Sigmoid colon (tissue), 7 donors: ENCODE data around the gene PGS1. TPM values are rescaled to one million over a fixed set of nuclear protein-coding genes. Genes with fewer than 3 reads are reported as not detected.

Source experiments
- DNase-seq: peaks from one replicate; pipeline ENCODE4 v3.0.0-alpha.2; 2019
- H3K27ac ChIP-seq, 4 donors: fragments of 200-600 bp; sonication (generic); one replicate each; pipeline ENCODE4 v1.5.1; 2016 to 2019; ENCODE audit warnings: mild to moderate bottlenecking in 1 of 4
- H3K27me3 ChIP-seq, 3 donors: fragments of 200-600 bp; sonication (generic); one replicate each; pipeline ENCODE4 v1.5.1; 2019; ENCODE audit warnings: mild to moderate bottlenecking in 1 of 3
- H3K36me3 ChIP-seq, 4 donors: fragments of 200-600 bp; sonication (generic); one replicate each; pipeline ENCODE4 v1.5.1; 2016 to 2019
- H3K4me1 ChIP-seq, 4 donors: fragments of 200-600 bp; sonication (generic); one replicate each; pipeline ENCODE4 v1.5.1; 2017 to 2019
- H3K4me3 ChIP-seq, 4 donors: fragments of 200-600 bp; sonication (generic); one replicate each; pipeline ENCODE4 v1.5.1; 2017 to 2019; ENCODE audit warnings: mild to moderate bottlenecking in 2 of 4, moderate library complexity in 1 of 4
- H3K9me3 ChIP-seq, 4 donors: fragments of 200-600 bp in 3 of 4; sonication (generic) in 3 of 4; one replicate each; pipeline versions ENCODE4 v1.5.1 to v1.6.1; 2013 to 2019
- CTCF ChIP-seq, 4 experiments: fragments of 450-650 bp in 3 of 4; fragments of 200-600 bp in 1 of 4; IDR thresholded peaks; one replicate each; pipeline ENCODE4 v1.5.1; 2016 to 2019; ENCODE audit warnings: antibody characterized with exemption in 4 of 4, mild to moderate bottlenecking in 3 of 4, moderate library complexity in 2 of 4
- EP300 ChIP-seq, 4 donors: sonication (generic); formaldehyde crosslinking; IDR thresholded peaks; one replicate each; pipeline ENCODE4 v1.6.1; 2017; ENCODE audit warnings: antibody characterized with exemption in 4 of 4
- POLR2A ChIP-seq, 2 donors: fragments of 450-650 bp; IDR thresholded peaks; one replicate each; pipeline ENCODE4 v1.6.1; 2016; ENCODE audit warnings: antibody characterized with exemption in 2 of 2, mild to moderate bottlenecking in 2 of 2, moderate library complexity in 2 of 2
- POLR2AphosphoS5 ChIP-seq, 4 donors: sonication (generic); formaldehyde crosslinking; IDR thresholded peaks; one replicate each; pipeline ENCODE4 v1.6.1; 2017; ENCODE audit warnings: antibody characterized with exemption in 4 of 4
- WGBS, 2 donors: extraction: QIAGEN DNeasy Blood & Tissue Kit; methylation state at CpG; one replicate each; pipeline ENCODE4 v1.1.7; 2013; 5-methylcytosine and 5-hydroxymethylcytosine counted together
- intact Hi-C: fragments of 100-400 bp; cut with DNase I; formaldehyde crosslinking; loops from one replicate; pipeline ENCODE4 v1.15.1; 2023
- polyA plus RNA-seq, 3 donors: library from polyadenylated mRNA; stranded (reverse); fragments of 200-250 nt; gene quantifications; one replicate each; pipeline ENCODE4 v1.2.3, GENCODE V29; 2013
- total RNA-seq, 4 donors: library from RNA; depleted of rRNA; stranded (reverse); fragments of >200 nt; gene quantifications; one replicate each; pipeline ENCODE4 v1.1.0, GENCODE V29; 2016
- donor health status: healthy with polysubstance abuse.
- donor health status: Bipolar disorder and iron deficiency.
- donor health status: healthy.

Gene PGS1
- total and polyA plus RNA-seq, 7 donors: 9.9 to 36.9 (median 28.6) TPM

- Histone ChIP-seq H3K9me3 (no peaks in the 10 kb centered on the region), H3K27me3 (no peaks in the 10 kb centered on the region), H3K4me1 (no peaks in the 10 kb centered on the region), H3K4me3 (no peak overlapping the region), H3K36me3 (no peaks in the 10 kb centered on the region), H3K27ac (no peak overlapping the region)
- 93% methylated on average over 37 of the region's 37 CpGs for WGBS, 2 donors
- no peak for DNase-seq
- intact Hi-C loops: no loop called here
- no peak for TF ChIP-seq CTCF (IDR thresholded peaks at IDR 0.05)
- no peak for TF ChIP-seq POLR2AphosphoS5 (IDR thresholded peaks at IDR 0.05)
- TF ChIP-seq POLR2A (IDR thresholded peaks at IDR 0.05): no peak
- TF ChIP-seq EP300 (IDR thresholded peaks at IDR 0.05): no peak
Measured at GRCh38 chr17:78458736-78459335, 80.4 kb downstream of the PGS1 start.

- TF ChIP-seq POLR2A (IDR thresholded peaks at IDR 0.05): no peak
- no peak for TF ChIP-seq EP300 (IDR thresholded peaks at IDR 0.05)
- TF ChIP-seq POLR2AphosphoS5 (IDR thresholded peaks at IDR 0.05): no peak
- TF ChIP-seq CTCF (IDR thresholded peaks at IDR 0.05): no peak
- Histone ChIP-seq H3K27ac (no peak overlapping the region), H3K4me3 (no peak overlapping the region), H3K36me3 (no peaks in the 10 kb centered on the region), H3K4me1 (no peaks in the 10 kb centered on the region), H3K27me3 (no peaks in the 10 kb centered on the region), H3K9me3 (no peaks in the 10 kb centered on the region)
- 91 to 94% methylated on average over 21 of the region's 21 CpGs for WGBS, 2 donors
- DNase-seq: no peak
- intact Hi-C loops: no loop called here
Measured at GRCh38 chr17:78459696-78460095, 81.2 kb downstream of the PGS1 start.

GRCh38 chr17:78460176-78460675 lies 81.8 kb downstream of the PGS1 start:
- H3K4me3 ChIP-seq: no peak overlapping the region
- no peak for DNase-seq
- intact Hi-C loops: no loop called here
- no peak for TF ChIP-seq EP300 (IDR thresholded peaks at IDR 0.05)
- no peak overlapping the region for H3K27ac ChIP-seq
- no peaks in the 10 kb centered on the region for H3K36me3 ChIP-seq
- H3K27me3 ChIP-seq: no peaks in the 10 kb centered on the region
- no peaks in the 10 kb centered on the region for H3K9me3 ChIP-seq
- WGBS, 2 donors: 83 to 87% methylated on average over 11 of the region's 11 CpGs
- H3K4me1 ChIP-seq: no peaks in the 10 kb centered on the region

GRCh38 chr17:78460951-78461798 lies 82.7 kb downstream of the PGS1 start:
- no peak overlapping the region for H3K4me3 ChIP-seq
- H3K36me3 ChIP-seq: no peaks in the 10 kb centered on the region
- no peak for TF ChIP-seq CTCF (IDR thresholded peaks at IDR 0.05)
- no peak for TF ChIP-seq POLR2A (IDR thresholded peaks at IDR 0.05)
- no peak for TF ChIP-seq EP300 (IDR thresholded peaks at IDR 0.05)
- DNase-seq: no peak
- H3K4me1 ChIP-seq: no peaks in the 10 kb centered on the region
- 87 to 90% methylated on average over 34 of the region's 34 CpGs for WGBS, 2 donors
- no peak overlapping the region for H3K27ac ChIP-seq
- H3K27me3 ChIP-seq: no peaks in the 10 kb centered on the region
- intact Hi-C loops: no loop called here
- no peaks in the 10 kb centered on the region for H3K9me3 ChIP-seq

- Histone ChIP-seq H3K27ac (no peak overlapping the region), H3K4me1 (no peaks in the 10 kb centered on the region), H3K9me3 (no peaks in the 10 kb centered on the region), H3K27me3 (no peaks in the 10 kb centered on the region), H3K36me3 (no peaks in the 10 kb centered on the region), H3K4me3 (no peak overlapping the region)
- DNase-seq: no peak
- intact Hi-C loops: no loop called here
- 56 to 82% methylated on average over 6 of the region's 6 CpGs for WGBS, 2 donors
- TF ChIP-seq EP300 (IDR thresholded peaks at IDR 0.05) (no peak), POLR2AphosphoS5 (IDR thresholded peaks at IDR 0.05) (no peak), POLR2A (IDR thresholded peaks at IDR 0.05) (no peak), CTCF (IDR thresholded peaks at IDR 0.05) (no peak)
Measured at GRCh38 chr17:78461799-78462053, 83.3 kb downstream of the PGS1 start.
